HAP-1 (cell line): ENCODE results near the gene SPIRE1.

Experiments used
- DNase-seq, 2 experiments: peaks; one replicate each; pipeline ENCODE4 v3.0.0-alpha.2; 2016 to 2020; ENCODE audit warnings: low spot score in 2 of 2
- H3K27me3 ChIP-seq: fragments of 250-450 bp; sonication (Bioruptor Pico); 2 replicates; pipeline ENCODE4 v1.5.1; 2020; ENCODE audit warnings: low read depth, mild to moderate bottlenecking, moderate library complexity
- H3K36me3 ChIP-seq: fragments of 250-450 bp; sonication (Bioruptor Pico); replicated peaks from 2 replicates; pipeline ENCODE4 v1.5.1; 2020; ENCODE audit warnings: mild to moderate bottlenecking
- H3K4me1 ChIP-seq: fragments of 250-450 bp; sonication (Bioruptor Pico); 2 replicates; pipeline ENCODE4 v1.5.1; 2020; ENCODE audit warnings: mild to moderate bottlenecking
- H3K4me3 ChIP-seq: fragments of 250-450 bp; sonication (Bioruptor Pico); 2 replicates; pipeline ENCODE4 v1.5.1; 2020; ENCODE audit warnings: mild to moderate bottlenecking, moderate library complexity
- H3K9me3 ChIP-seq: fragments of 250-450 bp; sonication (Bioruptor Pico); 2 replicates; pipeline ENCODE4 v1.5.1; 2020; ENCODE audit warnings: mild to moderate bottlenecking, moderate library complexity
- in situ Hi-C: fragments of 300-500 bp; cut with MboI; formaldehyde crosslinking; loops from 3 replicates; pipeline ENCODE4 v1.14.3; 2020; ENCODE audit warnings: low sequenced_read_pairs, inconsistent platforms, mixed read lengths

The SPIRE1 gene

GRCh38 chr18:12657684-12658425 is at the start of gene SPIRE1:
SPIRE1 (minus strand) TSS chr18:12658107; CDS start chr18:12657866, 241 bp downstream.
- Histone ChIP-seq H3K27me3 (no peaks in the 10 kb centered on the region), H3K9me3 (no peaks in the 10 kb centered on the region), H3K4me1 (peaks cover 26% of the 10 kb centered on the region), H3K36me3 (peaks cover 5% of the 10 kb centered on the region; the same call in 1 of the 2 replicates), H3K4me3 (peak within 1 kb of the TSS; percentile 60)
- in situ Hi-C loops: no loop called here
- DNase-seq: peak; percentile 72 to 81

- peak; percentile 36 to 45 for DNase-seq
- Histone ChIP-seq H3K4me3 (peak overlapping the region; percentile 96), H3K36me3 (peaks cover 47% of the 10 kb centered on the region), H3K27me3 (no peaks in the 10 kb centered on the region), H3K4me1 (peaks cover 23% of the 10 kb centered on the region), H3K9me3 (no peaks in the 10 kb centered on the region)
- in situ Hi-C loops: no loop called here
Measured at GRCh38 chr18:12703664-12704063, 45.8 kb upstream of the SPIRE1 start.

- H3K9me3 ChIP-seq: no peaks in the 10 kb centered on the region
- H3K27me3 ChIP-seq: no peaks in the 10 kb centered on the region
- in situ Hi-C loops: no loop called here
- H3K4me1 ChIP-seq: peaks cover 23% of the 10 kb centered on the region
- peak overlapping the region; percentile 96 for H3K4me3 ChIP-seq
- no peak for DNase-seq
- peaks cover 48% of the 10 kb centered on the region for H3K36me3 ChIP-seq
Measured at GRCh38 chr18:12703096-12703567, 45.2 kb upstream of the SPIRE1 start.

- peaks cover 43% of the 10 kb centered on the region for H3K36me3 ChIP-seq
- H3K4me3 ChIP-seq: peak within 1 kb of the TSS; percentile 96
- in situ Hi-C loops: no loop called here
- no peaks in the 10 kb centered on the region for H3K9me3 ChIP-seq
- peak; percentile 84 to 92 for DNase-seq
- H3K27me3 ChIP-seq: no peaks in the 10 kb centered on the region
- peaks cover 23% of the 10 kb centered on the region for H3K4me1 ChIP-seq
Measured at GRCh38 chr18:12702221-12703095, 44.6 kb upstream of the SPIRE1 start, which contains the start of the genes CEP76 and PSMG2. CEP76 (minus strand) TSS chr18:12702723; CDS start chr18:12702548, 175 bp downstream. PSMG2 (plus strand) TSS chr18:12703042; CDS start chr18:12703108, 66 bp downstream.

GRCh38 chr18:12701161-12701560 is 43.3 kb upstream of the SPIRE1 start:
- Histone ChIP-seq H3K9me3 (no peaks in the 10 kb centered on the region), H3K4me1 (peaks cover 23% of the 10 kb centered on the region), H3K36me3 (peaks cover 42% of the 10 kb centered on the region), H3K4me3 (peak overlapping the region; percentile 96), H3K27me3 (no peaks in the 10 kb centered on the region)
- in situ Hi-C loops: no loop called here
- DNase-seq: peak in 1 of 2 experiments; percentile 22

- Histone ChIP-seq H3K36me3 (peaks cover 37% of the 10 kb centered on the region), H3K4me1 (peaks cover 23% of the 10 kb centered on the region), H3K9me3 (no peaks in the 10 kb centered on the region), H3K4me3 (no peak overlapping the region), H3K27me3 (no peaks in the 10 kb centered on the region)
- no peak for DNase-seq
- in situ Hi-C loops: no loop called here
Measured at GRCh38 chr18:12699747-12700146, 41.8 kb upstream of the SPIRE1 start.

GRCh38 chr18:12694032-12694431 is 36.1 kb upstream of the SPIRE1 start:
- DNase-seq: no peak
- no peaks in the 10 kb centered on the region for H3K27me3 ChIP-seq
- in situ Hi-C loops: no loop called here
- H3K4me3 ChIP-seq: no peak overlapping the region
- H3K36me3 ChIP-seq: peaks cover 31% of the 10 kb centered on the region
- no peaks in the 10 kb centered on the region for H3K4me1 ChIP-seq
- no peaks in the 10 kb centered on the region for H3K9me3 ChIP-seq

GRCh38 chr18:12692206-12692605 is 34.3 kb upstream of the SPIRE1 start:
- H3K4me1 ChIP-seq: no peaks in the 10 kb centered on the region

GRCh38 chr18:12689256-12689850 is 31.4 kb upstream of the SPIRE1 start:
- Histone ChIP-seq H3K27me3 (no peaks in the 10 kb centered on the region), H3K36me3 (peaks cover 29% of the 10 kb centered on the region), H3K4me3 (no peak overlapping the region), H3K9me3 (no peaks in the 10 kb centered on the region), H3K4me1 (no peaks in the 10 kb centered on the region; the same call in 1 of the 2 replicates)
- in situ Hi-C loops: no loop called here
- DNase-seq: no peak

More at GRCh38 chr18:12692206-12692605, 34.3 kb upstream of the SPIRE1 start:
- Histone ChIP-seq H3K36me3 (peaks cover 19% of the 10 kb centered on the region), H3K4me3 (no peak overlapping the region), H3K27me3 (no peaks in the 10 kb centered on the region), H3K9me3 (no peaks in the 10 kb centered on the region)
- no peak for DNase-seq
- in situ Hi-C loops: no loop called here

GRCh38 chr18:12686100-12686499 is 28.2 kb upstream of the SPIRE1 start:
- no peak overlapping the region for H3K4me3 ChIP-seq
- H3K36me3 ChIP-seq: peaks cover 35% of the 10 kb centered on the region
- DNase-seq: peak; percentile 41 to 64
- in situ Hi-C loops: no loop called here
- no peaks in the 10 kb centered on the region; the same call in 1 of the 2 replicates for H3K4me1 ChIP-seq
- H3K27me3 ChIP-seq: no peaks in the 10 kb centered on the region
- no peaks in the 10 kb centered on the region for H3K9me3 ChIP-seq

- Histone ChIP-seq H3K4me3 (no peak overlapping the region), H3K27me3 (no peaks in the 10 kb centered on the region), H3K36me3 (peaks cover 35% of the 10 kb centered on the region), H3K4me1 (no peaks in the 10 kb centered on the region), H3K9me3 (no peaks in the 10 kb centered on the region)
- in situ Hi-C loops: no loop called here
- DNase-seq: peak in 1 of 2 experiments; percentile 13
Measured at GRCh38 chr18:12679183-12679786, 21.4 kb upstream of the SPIRE1 start.

- DNase-seq: no peak
- H3K27me3 ChIP-seq: no peaks in the 10 kb centered on the region
- no peak overlapping the region for H3K4me3 ChIP-seq
- H3K4me1 ChIP-seq: no peaks in the 10 kb centered on the region
- in situ Hi-C loops: no loop called here
- peaks cover 17% of the 10 kb centered on the region for H3K36me3 ChIP-seq
- no peaks in the 10 kb centered on the region for H3K9me3 ChIP-seq
Measured at GRCh38 chr18:12668041-12668440, 10.1 kb upstream of the SPIRE1 start.
